SW 1271 (cell line): ENCODE measurements around the gene GOLGA8K.
"Not testable (repeated sequence)": the region's sequence is repeated elsewhere in the genome, so short reads cannot be mapped to it uniquely, and the experiment has no call there.

Experiments
- DNase-seq, 2 experiments: peaks; one replicate each; lab custom pipeline; 2025; lab: John Stamatoyannopoulos, UW

GOLGA8K gene

GRCh38 chr15:32403192-32403591, at the start of gene GOLGA8K:
GOLGA8K (minus strand) TSS chr15:32403292; CDS start chr15:32403194, 98 bp downstream.
- DNase-seq = not testable (repeated sequence)

GRCh38 chr15:32440445-32440977, 37.4 kb upstream of the GOLGA8K start:
- not testable (repeated sequence) for DNase-seq

GRCh38 chr15:32434102-32434963, 31.2 kb upstream of the GOLGA8K start:
- not testable (repeated sequence) for DNase-seq

DNA sequence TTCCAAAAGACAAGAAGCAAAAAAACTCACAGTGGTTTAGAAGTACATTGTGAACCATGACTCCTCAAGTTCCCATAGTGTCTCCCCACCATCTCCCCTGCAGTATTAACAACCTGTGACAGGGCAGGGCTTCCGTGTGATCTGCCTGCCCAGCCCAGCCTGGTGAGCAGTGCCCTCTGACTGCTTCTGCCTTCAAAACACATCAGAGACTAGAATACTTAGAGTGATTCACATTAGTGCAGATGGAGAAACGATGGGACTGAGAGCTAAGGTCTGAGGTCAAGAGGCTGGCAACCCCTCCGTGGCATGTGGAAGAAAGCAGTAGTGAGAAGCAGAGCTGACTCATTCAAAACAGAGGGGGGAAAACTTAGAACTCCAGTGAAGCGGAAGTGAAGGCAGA, 24.5 kb upstream of the GOLGA8K start:
- DNase-seq = not testable (repeated sequence)

- not testable (repeated sequence) for DNase-seq
Observed at GRCh38 chr15:32426511-32426910, 23.4 kb upstream of the GOLGA8K start.

- DNase-seq = not testable (repeated sequence)
Observed at GRCh38 chr15:32407903-32408302, 4.8 kb upstream of the GOLGA8K start.

- DNase-seq = not testable (repeated sequence)
Observed at GRCh38 chr15:32396522-32396921, 6.6 kb downstream of the GOLGA8K start.

GRCh38 chr15:32394745-32395144, 8.3 kb downstream of the GOLGA8K start:
- DNase-seq = not testable (repeated sequence)

GRCh38 chr15:32388050-32388648, 14.9 kb downstream of the GOLGA8K start:
- DNase-seq = not testable (repeated sequence)

GRCh38 chr15:32385823-32386495, 17.1 kb downstream of the GOLGA8K start:
- DNase-seq = not testable (repeated sequence)

- not testable (repeated sequence) for DNase-seq
Observed at GRCh38 chr15:32374185-32374584, 28.9 kb downstream of the GOLGA8K start.

- not testable (repeated sequence) for DNase-seq
Observed at GRCh38 chr15:32373707-32374106, 29.4 kb downstream of the GOLGA8K start.

DNA sequence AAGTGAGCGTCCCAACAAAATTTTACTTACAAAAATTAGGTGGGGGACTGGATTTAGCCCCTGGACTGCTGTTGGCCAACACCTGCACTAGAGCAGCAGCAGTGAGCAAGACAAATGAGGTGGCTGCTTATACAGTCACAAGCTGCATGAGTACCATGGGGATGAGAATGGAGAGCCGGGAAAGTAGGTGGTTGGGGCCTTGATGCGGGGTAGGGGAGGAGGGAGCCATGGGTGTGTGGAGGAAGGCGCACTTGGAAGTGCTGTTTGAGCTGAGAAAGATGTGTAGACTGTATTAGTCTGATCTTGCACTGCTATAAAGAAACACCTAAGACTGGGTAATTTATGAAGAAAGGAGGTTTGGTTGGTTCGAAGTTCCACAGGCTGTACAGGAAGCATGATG, 31.0 kb downstream of the GOLGA8K start:
- DNase-seq = not testable (repeated sequence)

DNA sequence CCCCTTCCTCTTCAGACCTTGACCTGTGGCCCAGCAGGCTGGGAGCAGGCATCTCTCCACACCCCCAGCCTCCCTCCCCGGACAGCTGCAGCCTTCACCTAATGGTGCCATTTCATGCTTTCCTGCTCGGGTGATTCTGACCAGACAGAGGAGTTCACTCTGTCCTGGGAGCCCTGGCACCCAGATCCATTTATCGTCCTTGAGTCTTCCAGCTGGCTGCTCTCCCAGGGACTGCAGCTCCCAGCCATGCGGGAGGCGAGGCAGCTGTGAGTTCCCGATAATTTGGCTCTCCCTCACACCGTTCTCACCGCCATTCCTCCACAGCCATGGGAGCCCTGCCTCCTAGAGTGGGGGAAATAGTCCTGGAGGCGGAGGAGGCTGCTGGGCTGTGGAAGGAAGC, 32.6 kb downstream of the GOLGA8K start:
- not testable (repeated sequence) for DNase-seq

- not testable (repeated sequence) for DNase-seq
Observed at GRCh38 chr15:32370064-32370463, 33.0 kb downstream of the GOLGA8K start.

- not testable (repeated sequence) for DNase-seq
Observed at GRCh38 chr15:32366492-32366891, 36.6 kb downstream of the GOLGA8K start.

DNA sequence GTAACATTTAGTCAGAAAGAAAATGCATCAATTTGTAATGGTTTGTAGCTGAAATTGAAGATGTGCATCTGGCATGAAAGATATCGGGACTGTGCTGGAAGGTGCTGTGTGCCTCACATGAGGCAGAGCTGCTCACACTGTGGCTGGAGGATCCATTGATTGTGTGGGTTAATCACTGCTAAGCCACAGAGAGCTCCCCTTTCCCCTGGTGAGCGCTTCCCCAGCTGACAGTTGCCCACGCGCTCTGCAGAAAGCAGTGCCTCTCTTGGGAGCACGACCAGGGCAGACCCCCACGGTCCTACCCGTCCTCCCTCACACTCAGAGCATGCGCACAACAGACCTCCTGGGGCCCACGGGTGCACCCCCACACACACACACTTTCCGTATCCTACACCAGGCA, 37.1 kb downstream of the GOLGA8K start:
- not testable (repeated sequence) for DNase-seq

GRCh38 chr15:32364944-32365343, 38.1 kb downstream of the GOLGA8K start:
- DNase-seq = not testable (repeated sequence)

GRCh38 chr15:32363449-32363848, 39.6 kb downstream of the GOLGA8K start:
- not testable (repeated sequence) for DNase-seq

DNA sequence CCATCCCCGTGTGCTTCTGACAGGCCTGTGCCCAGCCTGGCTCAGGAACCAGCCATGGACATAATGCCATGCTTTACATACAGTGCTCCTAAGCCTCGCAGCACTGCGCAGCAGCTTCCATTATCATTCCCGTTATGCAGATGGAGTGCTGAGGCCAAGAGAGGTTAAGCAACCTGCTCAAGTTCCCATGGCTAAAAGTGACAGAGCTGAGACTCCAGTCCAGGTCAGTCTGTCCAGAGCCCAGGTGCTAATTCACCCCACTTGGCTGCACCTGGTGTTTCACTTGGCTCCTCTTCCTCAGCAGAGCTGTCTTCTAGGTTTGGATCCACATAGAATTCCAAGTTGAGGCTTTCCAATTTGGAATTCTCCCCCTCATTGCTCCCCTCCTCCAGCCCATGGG, 41.4 kb downstream of the GOLGA8K start:
- not testable (repeated sequence) for DNase-seq

DNA sequence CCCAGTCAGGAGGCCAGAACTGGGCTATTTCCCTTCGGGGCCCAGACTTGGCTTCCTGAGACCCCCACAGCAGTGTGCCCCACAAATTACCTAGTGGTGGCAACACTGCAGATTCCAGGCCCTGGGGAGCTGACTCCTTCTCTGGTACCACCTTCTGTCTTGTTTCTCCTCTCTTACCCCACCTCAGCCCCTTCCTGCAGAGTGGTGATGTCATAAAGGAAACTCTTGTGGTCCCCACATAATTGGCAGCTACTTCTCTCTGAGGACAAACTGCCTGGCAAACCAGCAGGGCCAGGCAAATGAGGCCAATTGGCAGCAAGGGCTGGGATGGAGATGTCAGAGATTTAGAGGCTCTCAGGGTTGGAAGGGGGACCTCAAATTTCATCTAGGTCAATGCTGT, 44.6 kb downstream of the GOLGA8K start:
- DNase-seq = not testable (repeated sequence)

- DNase-seq = not testable (repeated sequence)
Observed at GRCh38 chr15:32356909-32357308, 46.2 kb downstream of the GOLGA8K start.
